Left ventricle myocardium superior (tissue), 1 donor: ENCODE results near the gene MED8. TPM values are rescaled to one million over a fixed set of nuclear protein-coding genes. Genes with fewer than 3 reads are reported as not detected.

Experiments used
- ATAC-seq: fragments of 200-7000 bp; cut with Tn5 transposase; one replicate; pipeline ENCODE4 v1.9.1; 2020; ENCODE audit warnings: mild to moderate bottlenecking, moderate library complexity
- DNase-seq: peaks from one replicate; pipeline ENCODE4 v3.0.0-alpha.2; 2020
- intact Hi-C: fragments of 100-400 bp; cut with micrococcal nuclease; formaldehyde crosslinking; loops from one replicate; pipeline ENCODE4 v1.11.0; 2022
- microRNA-seq: library from miRNA; unstranded; fragments of <30 nt; microRNA quantifications from one replicate; pipeline ENCODE4 v1.2.0, GENCODE V29; 2020; ENCODE audit warnings: borderline number of aligned reads
- total RNA-seq: library from RNA; stranded (reverse); fragmentation: NEBNext Ultra II Directional; extraction: Animal tissue kit (Norgen Biotek cat#: 25700); gene quantifications from one replicate; pipeline ENCODE4 v1.2.1, GENCODE V29; 2021
- donor health status: DM: no; HTN: yes; CAD: no; lungs with severe emphysema.

The MED8 gene
- total RNA-seq, 1 donor from 2014 or later, result 16.0 TPM

DNA sequence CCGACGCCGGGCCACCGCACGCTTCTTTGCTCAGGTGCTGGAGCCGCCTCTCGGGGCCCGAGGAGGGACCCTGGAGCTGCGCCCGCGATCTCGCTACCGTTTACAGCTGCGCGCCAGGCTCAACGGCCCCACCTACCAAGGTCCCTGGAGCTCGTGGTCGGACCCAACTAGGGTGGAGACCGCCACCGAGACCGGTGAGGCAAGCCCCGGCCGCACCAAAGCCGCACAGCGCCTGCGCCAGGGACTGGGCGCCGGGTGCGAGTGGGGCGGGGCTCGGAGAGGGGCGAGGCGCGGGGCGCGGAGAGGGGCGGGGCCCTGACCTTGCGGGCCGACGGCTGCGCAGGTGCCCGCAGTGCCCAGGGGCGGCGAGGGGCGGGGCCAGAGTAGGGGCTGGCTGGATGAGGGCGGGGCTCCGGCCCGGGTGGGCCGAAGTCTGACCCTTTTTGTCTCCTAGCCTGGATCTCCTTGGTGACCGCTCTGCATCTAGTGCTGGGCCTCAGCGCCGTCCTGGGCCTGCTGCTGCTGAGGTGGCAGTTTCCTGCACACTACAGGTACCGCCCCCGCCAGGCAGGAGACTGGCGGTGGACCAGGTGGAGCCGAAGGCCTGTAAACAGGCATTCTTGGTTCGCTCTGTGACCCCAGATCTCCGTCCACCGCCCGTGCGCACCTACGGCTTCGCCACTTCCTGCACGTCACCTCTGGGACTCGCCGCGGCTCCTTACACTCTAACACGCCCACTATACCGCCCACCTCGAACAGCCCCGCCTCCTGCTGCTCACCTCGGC is 40.6 kb downstream of the MED8 start:
- DNase-seq, result peak; percentile 93
- peak; percentile 89 for ATAC-seq
- intact Hi-C loops, result no loop called here

- ATAC-seq (peak; percentile 2), DNase-seq (no peak)
- intact Hi-C loops, result no loop called here
These were observed 41.2 kb downstream of the MED8 start for GRCh38 chr1:43348343-43348808.

DNA sequence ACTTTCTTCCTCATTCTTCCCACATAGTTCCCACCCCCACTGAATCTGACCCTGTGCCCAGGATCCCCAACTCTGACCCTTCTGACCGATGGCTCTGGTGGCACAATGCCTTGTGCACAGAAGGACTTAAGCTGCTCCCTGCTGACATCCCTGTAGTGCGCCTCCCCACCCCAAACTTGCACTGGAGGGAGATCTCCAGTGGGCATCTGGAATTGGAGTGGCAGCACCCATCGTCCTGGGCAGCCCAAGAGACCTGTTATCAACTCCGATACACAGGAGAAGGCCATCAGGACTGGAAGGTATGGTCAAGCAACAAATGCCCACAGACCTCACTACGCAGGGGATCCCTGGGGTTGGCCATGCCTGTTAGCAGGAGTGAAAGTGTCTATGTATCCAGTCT is 43.0 kb downstream of the MED8 start:
- no peak for DNase-seq
- intact Hi-C loops, result no loop called here
- no peak for ATAC-seq

DNA sequence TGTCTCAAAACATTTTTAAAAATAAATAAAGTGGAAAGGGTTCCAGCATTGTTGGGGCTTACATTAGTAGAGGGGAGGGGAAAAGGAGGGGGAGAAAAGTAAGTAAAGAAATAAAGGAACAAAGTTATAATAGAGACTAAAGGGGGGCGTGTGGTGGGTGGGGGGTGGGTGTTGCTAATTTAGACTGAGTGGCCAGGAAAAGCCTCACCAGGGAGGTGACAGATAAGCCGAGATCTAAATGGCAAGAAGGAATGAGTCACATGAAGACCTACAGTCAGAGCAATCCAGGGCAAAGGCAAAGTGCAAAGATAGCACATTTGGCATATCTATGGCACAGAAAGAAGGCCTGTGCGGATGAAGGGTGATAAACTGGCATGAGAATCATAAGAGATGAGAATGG is 44.5 kb downstream of the MED8 start:
- peak; percentile 39 for ATAC-seq
- no peak for DNase-seq
- intact Hi-C loops, result no loop called here

- ATAC-seq (peak; percentile 68), DNase-seq (no peak)
- intact Hi-C loops, result no loop called here
These were observed 45.2 kb downstream of the MED8 start for GRCh38 chr1:43344267-43344850.

DNA sequence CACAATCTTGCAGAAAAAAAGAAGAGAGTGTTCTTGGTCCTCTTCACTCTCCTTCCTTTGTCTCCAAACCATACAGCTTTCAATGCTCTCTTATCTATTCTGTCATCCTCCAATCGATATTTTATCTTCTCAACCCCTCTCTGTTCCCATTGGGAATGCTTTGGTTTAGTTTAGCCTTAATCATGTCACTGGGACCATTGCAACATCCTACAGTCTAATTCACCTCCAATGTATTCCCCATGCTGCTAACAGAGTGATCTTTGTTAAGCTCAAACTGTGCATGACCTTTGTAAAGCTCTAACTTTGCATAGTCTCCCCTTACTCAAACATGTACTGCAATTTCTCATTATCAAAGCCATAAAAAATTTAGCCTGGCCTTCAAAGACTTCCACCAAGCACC is 49.0 kb downstream of the MED8 start:
- intact Hi-C loops, result no loop called here
- DNase-seq (no peak), ATAC-seq (no peak)

DNA sequence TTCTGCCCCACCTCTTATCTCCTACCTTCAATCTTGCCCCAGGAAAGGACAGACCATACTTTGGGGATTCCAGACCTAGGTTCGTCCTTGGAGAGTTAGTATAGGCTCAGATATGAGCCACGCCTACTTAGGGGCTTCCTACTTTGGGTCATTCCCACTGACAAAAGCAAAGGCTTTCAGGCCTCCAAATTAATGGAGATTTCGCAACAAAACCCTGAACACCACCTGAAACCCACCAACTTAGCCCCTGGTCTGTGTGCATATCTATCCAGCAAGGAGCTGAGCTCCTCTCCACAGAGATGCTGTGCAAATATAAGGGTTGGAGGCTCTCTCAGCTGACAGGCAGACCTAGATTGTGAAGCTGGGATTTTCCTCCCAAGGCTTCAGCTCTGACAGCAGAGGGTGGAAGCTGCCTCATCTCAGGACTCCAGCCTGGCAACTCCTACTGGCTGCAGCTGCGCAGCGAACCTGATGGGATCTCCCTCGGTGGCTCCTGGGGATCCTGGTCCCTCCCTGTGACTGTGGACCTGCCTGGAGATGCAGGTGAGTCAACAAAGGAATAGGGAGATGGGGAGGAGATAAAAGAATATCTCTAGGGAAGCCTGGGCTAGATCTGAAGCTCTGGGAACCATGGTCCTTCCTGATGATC is 49.9 kb downstream of the MED8 start:
- intact Hi-C loops, result no loop called here

GRCh38 chr1:43338001-43338400 is 51.6 kb downstream of the MED8 start:
- intact Hi-C loops, result no loop called here
- DNase-seq, result no peak
- ATAC-seq, result no peak

More for the DNA sequence above, 49.9 kb downstream of the MED8 start:
- ATAC-seq (no peak), DNase-seq (no peak)

DNA sequence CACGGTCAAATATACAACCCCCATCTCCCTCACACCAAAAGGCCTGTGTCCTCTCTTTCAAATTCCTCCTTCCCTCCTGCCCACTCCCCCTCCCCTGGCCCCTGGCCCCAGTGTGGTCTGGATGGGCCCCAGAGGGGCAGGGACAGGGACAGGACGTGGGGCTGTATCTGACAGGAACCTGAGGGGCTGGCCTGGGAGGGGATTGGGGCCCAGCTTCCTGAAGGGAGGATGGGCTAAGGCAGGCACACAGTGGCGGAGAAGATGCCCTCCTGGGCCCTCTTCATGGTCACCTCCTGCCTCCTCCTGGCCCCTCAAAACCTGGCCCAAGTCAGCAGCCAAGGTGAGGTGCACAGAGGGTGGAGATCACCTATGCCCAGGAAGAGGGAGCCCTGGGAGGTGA is 52.0 kb downstream of the MED8 start, which contains the start of gene MPL:
MPL (plus strand) TSS at position 231 of the 400 bp plus-strand sequence; CDS start at position 262, 31 bp downstream.
- ATAC-seq (no peak), DNase-seq (no peak)
- intact Hi-C loops, result no loop called here

DNA sequence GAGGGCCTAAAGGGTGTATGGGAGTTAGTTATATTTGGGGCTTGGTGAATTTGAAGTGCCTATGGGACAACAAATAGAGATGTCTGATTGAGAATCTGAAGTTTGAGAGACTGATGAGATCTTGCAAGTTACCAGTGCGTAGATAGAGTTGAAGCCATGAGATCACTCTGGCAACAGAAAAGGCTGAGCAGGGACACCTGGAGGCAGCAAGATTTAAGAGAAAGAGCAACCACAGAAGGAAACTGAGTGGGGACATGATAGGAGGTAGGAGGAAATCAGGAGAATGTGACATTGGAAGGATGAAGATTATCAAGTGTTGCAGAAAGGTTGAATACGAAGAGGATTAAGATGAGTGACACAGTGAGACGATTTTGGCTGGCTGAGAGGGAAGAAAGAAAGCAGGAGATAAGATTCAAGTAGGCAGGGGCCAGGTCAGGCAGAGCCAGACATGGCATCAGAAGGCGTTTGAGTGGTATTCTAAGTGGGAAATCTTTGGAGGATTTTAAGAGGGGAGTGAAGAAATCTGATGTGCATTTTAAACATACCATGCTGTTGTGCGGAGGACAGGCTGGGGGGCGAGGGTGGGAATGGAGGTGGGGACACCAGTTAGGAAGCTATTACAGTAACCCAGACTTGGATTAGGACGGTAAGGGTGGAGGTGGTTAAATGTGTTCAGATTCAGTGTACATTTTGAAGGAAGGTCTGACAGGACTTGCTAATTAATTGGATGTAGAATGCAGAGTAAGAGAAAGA is 55.0 kb downstream of the MED8 start:
- no peak for ATAC-seq
- intact Hi-C loops, result no loop called here
- DNase-seq, result no peak

Small RNA genes lying within 50 kb of the gene (microRNA-seq; reads per million reads assigned to microRNA genes)
- gene MIR6734, result not detected

Other genes starting within 250 kb of the MED8 start
- 28.8 TPM for gene EBNA1BP2, start 217.5 kb downstream of the MED8 start, total RNA-seq
- gene CFAP57, start 217.5 kb downstream of the MED8 start, total RNA-seq, result not detected
- gene TMEM125, start 119.8 kb downstream of the MED8 start, total RNA-seq, result not detected
- gene C1orf210, start 104.2 kb downstream of the MED8 start, total RNA-seq, result not detected
- gene TIE1, start 88.8 kb downstream of the MED8 start, total RNA-seq, result 21.9 TPM
- gene MPL, start 52.0 kb downstream of the MED8 start, total RNA-seq, result 0.40 TPM
- 1.3 TPM for gene CDC20, start 30.8 kb downstream of the MED8 start, total RNA-seq
- gene ELOVL1, start 21.8 kb downstream of the MED8 start, total RNA-seq, result 30.2 TPM
- 27.0 TPM for gene SZT2, start 99 bp upstream of the MED8 start, total RNA-seq
- 23.4 TPM for gene HYI, start 64.1 kb upstream of the MED8 start, total RNA-seq
- gene PTPRF, start 141.1 kb upstream of the MED8 start, total RNA-seq, result 7.0 TPM